T-helper 17 cell (primary cell): ENCODE data around the gene SYCP1. TPM values are rescaled to one million over a fixed set of nuclear protein-coding genes. Genes with fewer than 3 reads are reported as not detected.

Experiments used
- ATAC-seq: fragments of 150-1000 bp; cut with Tn5 transposase; 2 replicates; pipeline ENCODE4 v1.10.0; 2021; ENCODE audit warnings: mild to moderate bottlenecking, moderate library complexity
- DNase-seq, 3 donors: peaks; one replicate each; pipeline versions ENCODE4 v3.0.0 to v3.0.0-alpha.2; 2020 to 2021
- H3K9me3 ChIP-seq: one replicate; pipeline ENCODE4 v1.7.0; 2013; ENCODE audit warnings: low read length, mild to moderate bottlenecking; ENCODE audit not compliant: control insufficient read depth, poor library complexity, severe bottlenecking
- H3K27ac Mint-ChIP-seq: one replicate; pipeline ENCODE4 v1.8.0; 2022; ENCODE audit warnings: mild to moderate bottlenecking, moderate library complexity, mixed read lengths
- H3K27me3 Mint-ChIP-seq: one replicate; pipeline ENCODE4 v1.8.0; 2022; ENCODE audit warnings: mixed read lengths
- H3K36me3 Mint-ChIP-seq: one replicate; pipeline ENCODE4 v1.8.0; 2022; ENCODE audit warnings: low read depth, mixed read lengths
- H3K4me1 Mint-ChIP-seq: one replicate; pipeline ENCODE4 v1.8.0; 2022; ENCODE audit warnings: mild to moderate bottlenecking, mixed read lengths
- H3K4me3 Mint-ChIP-seq: one replicate; pipeline ENCODE4 v1.8.0; 2022; ENCODE audit warnings: mild to moderate bottlenecking, moderate library complexity, mixed read lengths
- total RNA-seq, 4 donors: library from RNA in 2 of 4; stranded (reverse) in 2 of 4; gene quantifications; one replicate each; pipeline ENCODE4 v1.2.3 and lab custom pipeline; 2022 to 2026

Gene SYCP1
- total RNA-seq, 2 donors from 2014 or later, result not detected

- Mint-ChIP-seq H3K27me3 (no peaks in the 10 kb centered on the region), H3K4me1 (no peaks in the 10 kb centered on the region), H3K4me3 (no peak overlapping the region), H3K27ac (no peak overlapping the region), H3K36me3 (peaks cover 2% of the 10 kb centered on the region)
- H3K9me3 ChIP-seq, result no peaks in the 10 kb centered on the region
- DNase-seq, result no peak
- no peak for ATAC-seq
Observed at GRCh38 chr1:115041654-115042053, 187.0 kb downstream of the SYCP1 start.

Other genes with a start within 250 kb of the SYCP1 start
- 1 to 10 TPM; 1.1 to 5.1 TPM for gene DENND2C, start 184.8 kb upstream of the SYCP1 start, total RNA-seq
- gene AMPD1, start 159.3 kb upstream of the SYCP1 start, total RNA-seq, result not detected
- 10 to 100 TPM; 24.3 to 32.5 TPM for gene NRAS, start 138.1 kb upstream of the SYCP1 start, total RNA-seq
- gene CSDE1, start 96.9 kb upstream of the SYCP1 start, total RNA-seq, result 100 to 1,000 TPM; 627 to 703 TPM
- gene SIKE1, start 74.2 kb upstream of the SYCP1 start, total RNA-seq, result 10 to 100 TPM; 41.5 to 50.9 TPM
- not detected for gene TSHB, start 175.0 kb downstream of the SYCP1 start, total RNA-seq
- 10 to 100 TPM in 1 of 2 donors, 1 to 10 TPM in 1; 9.2 to 14.2 TPM for gene TSPAN2, start 234.6 kb downstream of the SYCP1 start, total RNA-seq